Measurements from ENCODE around the gene CFAP97D1.

DNA sequence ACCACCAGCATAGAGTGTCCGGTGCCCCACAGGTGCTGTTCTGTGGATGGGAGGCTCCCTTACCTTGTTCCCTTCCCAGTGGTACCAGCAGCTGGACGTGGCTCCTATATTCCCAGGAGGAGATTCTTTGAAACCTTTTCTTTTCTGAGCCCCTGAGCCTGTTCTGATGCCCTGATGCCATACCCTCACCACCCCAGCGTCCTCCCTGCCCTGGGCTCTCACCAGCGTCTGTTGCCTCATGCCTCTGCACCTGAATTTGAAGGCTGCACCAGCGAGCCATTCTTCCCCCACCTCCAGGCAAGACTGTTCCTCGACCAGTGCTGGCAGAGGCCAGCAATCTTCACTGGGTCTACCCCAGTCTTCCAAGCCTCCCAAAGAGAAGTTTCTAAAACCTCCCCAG is 22.1 kb upstream of the CFAP97D1 start:
- TF ChIP-seq, protein P1, sequence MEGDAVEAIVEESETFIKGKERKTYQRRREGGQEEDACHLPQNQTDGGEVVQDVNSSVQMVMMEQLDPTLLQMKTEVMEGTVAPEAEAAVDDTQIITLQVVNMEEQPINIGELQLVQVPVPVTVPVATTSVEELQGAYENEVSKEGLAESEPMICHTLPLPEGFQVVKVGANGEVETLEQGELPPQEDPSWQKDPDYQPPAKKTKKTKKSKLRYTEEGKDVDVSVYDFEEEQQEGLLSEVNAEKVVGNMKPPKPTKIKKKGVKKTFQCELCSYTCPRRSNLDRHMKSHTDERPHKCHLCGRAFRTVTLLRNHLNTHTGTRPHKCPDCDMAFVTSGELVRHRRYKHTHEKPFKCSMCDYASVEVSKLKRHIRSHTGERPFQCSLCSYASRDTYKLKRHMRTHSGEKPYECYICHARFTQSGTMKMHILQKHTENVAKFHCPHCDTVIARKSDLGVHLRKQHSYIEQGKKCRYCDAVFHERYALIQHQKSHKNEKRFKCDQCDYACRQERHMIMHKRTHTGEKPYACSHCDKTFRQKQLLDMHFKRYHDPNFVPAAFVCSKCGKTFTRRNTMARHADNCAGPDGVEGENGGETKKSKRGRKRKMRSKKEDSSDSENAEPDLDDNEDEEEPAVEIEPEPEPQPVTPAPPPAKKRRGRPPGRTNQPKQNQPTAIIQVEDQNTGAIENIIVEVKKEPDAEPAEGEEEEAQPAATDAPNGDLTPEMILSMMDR (conservative IDR thresholded peaks at IDR 0.05; ENCODE audit: low read length), result no peak
- no peak for TF ChIP-seq EZH2phosphoT487 (IDR thresholded peaks at IDR 0.05; ENCODE audit: borderline replicate concordance, low read depth, low read length)
